Liver (tissue), 9 donors: ENCODE data around the gene ILKAP. TPM values are rescaled to one million over a fixed set of nuclear protein-coding genes. Genes with fewer than 3 reads are reported as not detected.
A peak's percentile ranks its signal among the peaks of the same experiment; 100 is the strongest.

Experiments
- DNase-seq: peaks from one replicate; pipeline ENCODE4 v3.0.0-alpha.2; 2017; ENCODE audit warnings: low spot score
- H3K27ac ChIP-seq, 2 donors: one replicate each; pipeline ENCODE4 v1.7.0; 2013; ENCODE audit warnings: inconsistent platforms in 2 of 2, low read length in 2 of 2, control low read depth in 1 of 2, low read depth in 1 of 2, mild to moderate bottlenecking in 1 of 2
- H3K27me3 ChIP-seq, 4 donors: one replicate each; pipeline versions ENCODE4 v1.6.1 to v1.7.0; 2013; ENCODE audit warnings: low read length in 3 of 4, inconsistent platforms in 1 of 4, mild to moderate bottlenecking in 1 of 4, moderate library complexity in 1 of 4; ENCODE audit not compliant: control insufficient read depth in 4 of 4, insufficient read depth in 4 of 4
- H3K36me3 ChIP-seq, 4 donors: one replicate each; pipeline versions ENCODE4 v1.6.1 to v1.7.0; 2013; ENCODE audit warnings: low read length in 3 of 4, mild to moderate bottlenecking in 3 of 4, low read depth in 1 of 4, moderate library complexity in 1 of 4; ENCODE audit not compliant: control insufficient read depth in 4 of 4, insufficient read depth in 3 of 4
- H3K4me1 ChIP-seq, 4 donors: one replicate each; pipeline versions ENCODE4 v1.6.1 to v1.7.0; 2013; ENCODE audit warnings: low read length in 3 of 4, mild to moderate bottlenecking in 3 of 4, moderate library complexity in 1 of 4; ENCODE audit not compliant: control insufficient read depth in 4 of 4, insufficient read depth in 4 of 4
- H3K4me3 ChIP-seq, 3 donors: one replicate each; pipeline versions ENCODE4 v1.6.1 to v1.7.0; 2013; ENCODE audit warnings: low read length in 3 of 3, control low read depth in 1 of 3, low read depth in 1 of 3, mild to moderate bottlenecking in 1 of 3
- H3K9ac ChIP-seq, 2 donors: one replicate each; pipeline ENCODE4 v1.7.0; 2013; ENCODE audit warnings: low read length in 2 of 2, mild to moderate bottlenecking in 2 of 2, moderate library complexity in 2 of 2, control low read depth in 1 of 2, low read depth in 1 of 2
- H3K9me3 ChIP-seq, 4 donors: one replicate each; pipeline versions ENCODE4 v1.6.1 to v1.7.0; 2013; ENCODE audit warnings: low read length in 3 of 4; ENCODE audit not compliant: control insufficient read depth in 4 of 4
- ATF3 ChIP-seq: IDR thresholded peaks from 2 replicates; pipeline ENCODE4 v1.6.1; 2016; ENCODE audit warnings: antibody characterized with exemption
- EGR1 ChIP-seq, 2 donors: IDR thresholded peaks; 2 replicates each; pipeline ENCODE4 v1.6.1; 2016 to 2018; ENCODE audit warnings: antibody characterized with exemption in 2 of 2, low read depth in 2 of 2
- FOXA1 ChIP-seq: IDR thresholded peaks from 2 replicates; pipeline ENCODE4 v1.6.1; 2016; ENCODE audit warnings: antibody characterized with exemption
- FOXA2 ChIP-seq: IDR thresholded peaks from 2 replicates; pipeline ENCODE4 v1.6.1; 2016; ENCODE audit warnings: antibody characterized with exemption
- GABPA ChIP-seq, 2 donors: IDR thresholded peaks in 1 of 2; conservative IDR thresholded peaks in 1 of 2; 2 replicates each; pipeline ENCODE4 v1.6.1; 2016; ENCODE audit warnings: antibody characterized with exemption in 2 of 2, mild to moderate bottlenecking in 1 of 2, moderate library complexity in 1 of 2
- HNF4A ChIP-seq, 2 donors: conservative IDR thresholded peaks; 2 replicates each; pipeline ENCODE4 v1.6.1; 2016; ENCODE audit warnings: antibody characterized with exemption in 2 of 2, mild to moderate bottlenecking in 2 of 2
- HNF4G ChIP-seq: IDR thresholded peaks from 2 replicates; pipeline ENCODE4 v1.6.1; 2016; ENCODE audit warnings: antibody characterized with exemption
- JUND ChIP-seq, 2 donors: IDR thresholded peaks; 2 replicates each; pipeline ENCODE4 v1.6.1; 2016; ENCODE audit warnings: antibody characterized with exemption in 2 of 2
- MAX ChIP-seq: IDR thresholded peaks from 2 replicates; pipeline ENCODE4 v1.6.1; 2016; ENCODE audit warnings: antibody characterized with exemption
- NR2F2 ChIP-seq: IDR thresholded peaks from 2 replicates; pipeline ENCODE4 v1.6.1; 2016; ENCODE audit warnings: antibody characterized with exemption
- RAD21 ChIP-seq, 2 donors: IDR thresholded peaks; 2 replicates each; pipeline ENCODE4 v1.6.1; 2016; ENCODE audit warnings: antibody characterized with exemption in 2 of 2, mild to moderate bottlenecking in 2 of 2
- RXRA ChIP-seq, 2 donors: IDR thresholded peaks; 2 replicates each; pipeline ENCODE4 v1.6.1; 2017 to 2018; ENCODE audit warnings: antibody characterized with exemption in 2 of 2, mild to moderate bottlenecking in 1 of 2
- TAF1 ChIP-seq: conservative IDR thresholded peaks from 2 replicates; pipeline ENCODE4 v1.6.1; 2016; ENCODE audit warnings: antibody characterized with exemption, mild to moderate bottlenecking
- WGBS: extraction: QIAGEN DNeasy Blood & Tissue Kit; methylation state at CpG from one replicate; pipeline ENCODE4 v1.1.7; 2013; 5-methylcytosine and 5-hydroxymethylcytosine counted together
- polyA plus RNA-seq, 2 donors: library from polyadenylated mRNA; stranded (reverse) in 1 of 2; unstranded in 1 of 2; fragments of 200-250 nt in 1 of 2; fragments of >200 nt in 1 of 2; fragmentation: Nextera tagmentation in 1 of 2; extraction: Ambion mirVana in 1 of 2; gene quantifications; one replicate each; pipeline versions ENCODE4 v1.2.1 to v1.2.3, GENCODE V29; 2013 to 2015
- total RNA-seq, 2 donors: library from RNA; depleted of rRNA; stranded (reverse); fragments of >200 nt; gene quantifications; one replicate each; pipeline ENCODE4 v1.2.3, GENCODE V29; 2014
- TF ChIP-seq, protein P1 (sequence below): fragments of 150-350 bp; IDR thresholded peaks from 2 replicates; pipeline ENCODE4 v1.5.1; 2017; ENCODE audit warnings: improper control_type of control experiment, low read depth, low read length; ENCODE audit not compliant: missing input control
- TF ChIP-seq, protein P2 (sequence below): IDR thresholded peaks from 2 replicates; pipeline ENCODE4 v1.6.1; 2016; ENCODE audit warnings: antibody characterized with exemption, mild to moderate bottlenecking
- donor health status: healthy.
- donor health status: healthy.
- donor health status: healthy.
- donor health status: healthy.
- donor health status: healthy.

ILKAP gene
- total and polyA plus RNA-seq, 4 donors, result 15.0 to 21.1 (median 20.0) TPM

DNA sequence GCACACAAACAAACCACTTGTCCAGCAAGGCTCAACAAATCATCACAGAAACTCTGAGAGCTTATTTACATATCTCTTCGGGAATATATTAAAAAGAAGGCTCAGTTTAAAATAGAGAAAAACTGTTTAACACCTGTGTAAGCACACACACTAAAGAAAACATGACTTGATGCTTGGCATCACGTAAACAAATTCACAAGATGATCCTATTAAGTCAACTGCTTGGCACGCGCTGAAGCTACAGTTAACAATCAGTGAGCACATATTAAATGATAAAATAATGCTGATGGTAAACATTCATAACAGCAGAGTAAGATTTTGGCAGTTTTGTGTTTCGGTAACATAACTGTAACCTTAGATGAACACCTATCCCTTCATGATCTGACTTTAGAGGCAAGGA, 40.7 kb upstream of the ILKAP start (continued):
- TF ChIP-seq, protein P1, sequence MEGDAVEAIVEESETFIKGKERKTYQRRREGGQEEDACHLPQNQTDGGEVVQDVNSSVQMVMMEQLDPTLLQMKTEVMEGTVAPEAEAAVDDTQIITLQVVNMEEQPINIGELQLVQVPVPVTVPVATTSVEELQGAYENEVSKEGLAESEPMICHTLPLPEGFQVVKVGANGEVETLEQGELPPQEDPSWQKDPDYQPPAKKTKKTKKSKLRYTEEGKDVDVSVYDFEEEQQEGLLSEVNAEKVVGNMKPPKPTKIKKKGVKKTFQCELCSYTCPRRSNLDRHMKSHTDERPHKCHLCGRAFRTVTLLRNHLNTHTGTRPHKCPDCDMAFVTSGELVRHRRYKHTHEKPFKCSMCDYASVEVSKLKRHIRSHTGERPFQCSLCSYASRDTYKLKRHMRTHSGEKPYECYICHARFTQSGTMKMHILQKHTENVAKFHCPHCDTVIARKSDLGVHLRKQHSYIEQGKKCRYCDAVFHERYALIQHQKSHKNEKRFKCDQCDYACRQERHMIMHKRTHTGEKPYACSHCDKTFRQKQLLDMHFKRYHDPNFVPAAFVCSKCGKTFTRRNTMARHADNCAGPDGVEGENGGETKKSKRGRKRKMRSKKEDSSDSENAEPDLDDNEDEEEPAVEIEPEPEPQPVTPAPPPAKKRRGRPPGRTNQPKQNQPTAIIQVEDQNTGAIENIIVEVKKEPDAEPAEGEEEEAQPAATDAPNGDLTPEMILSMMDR, result no peak

GRCh38 chr2:238243496-238244076, 40.1 kb upstream of the ILKAP start:
- H3K9ac ChIP-seq, result no peak overlapping the region
- WGBS, result 88% methylated on average over 10 of the region's 10 CpGs
- no peak for DNase-seq
- no peak overlapping the region for H3K4me3 ChIP-seq
- H3K27me3 ChIP-seq, result no peaks in the 10 kb centered on the region
- H3K36me3 ChIP-seq, result peaks cover 4 to 36% (median 18%) of the 10 kb centered on the region in 4 donors
- H3K4me1 ChIP-seq, result peaks cover 10 to 20% (median 11%) of the 10 kb centered on the region in 4 donors
- no peak overlapping the region for H3K27ac ChIP-seq
- TF ChIP-seq RAD21 (IDR thresholded peaks at IDR 0.05), result no peak
- no peak for TF ChIP-seq TAF1
- no peak for TF ChIP-seq ATF3
- no peak for TF ChIP-seq HNF4A (conservative IDR thresholded peaks at IDR 0.05)
- TF ChIP-seq EGR1 (IDR thresholded peaks at IDR 0.05; ENCODE audit: low read depth in 2 of 2), result no peak
- no peak for TF ChIP-seq RXRA (IDR thresholded peaks at IDR 0.05)
- TF ChIP-seq HNF4G, result no peak
- TF ChIP-seq, protein P1, result no peak
- TF ChIP-seq FOXA1, result no peak
- TF ChIP-seq GABPA (IDR thresholded peaks at IDR 0.05 in 1 of 2, conservative IDR thresholded peaks at IDR 0.05 in 1 of 2), result no peak
- H3K9me3 ChIP-seq, result no peaks in the 10 kb centered on the region

GRCh38 chr2:238242731-238243495, 39.4 kb upstream of the ILKAP start:
- no peak for TF ChIP-seq HNF4A (conservative IDR thresholded peaks at IDR 0.05)
- no peak for TF ChIP-seq RAD21 (IDR thresholded peaks at IDR 0.05)
- no peak for TF ChIP-seq MAX
- no peak for TF ChIP-seq EGR1 (IDR thresholded peaks at IDR 0.05; ENCODE audit: low read depth in 2 of 2)
- TF ChIP-seq, protein P2, sequence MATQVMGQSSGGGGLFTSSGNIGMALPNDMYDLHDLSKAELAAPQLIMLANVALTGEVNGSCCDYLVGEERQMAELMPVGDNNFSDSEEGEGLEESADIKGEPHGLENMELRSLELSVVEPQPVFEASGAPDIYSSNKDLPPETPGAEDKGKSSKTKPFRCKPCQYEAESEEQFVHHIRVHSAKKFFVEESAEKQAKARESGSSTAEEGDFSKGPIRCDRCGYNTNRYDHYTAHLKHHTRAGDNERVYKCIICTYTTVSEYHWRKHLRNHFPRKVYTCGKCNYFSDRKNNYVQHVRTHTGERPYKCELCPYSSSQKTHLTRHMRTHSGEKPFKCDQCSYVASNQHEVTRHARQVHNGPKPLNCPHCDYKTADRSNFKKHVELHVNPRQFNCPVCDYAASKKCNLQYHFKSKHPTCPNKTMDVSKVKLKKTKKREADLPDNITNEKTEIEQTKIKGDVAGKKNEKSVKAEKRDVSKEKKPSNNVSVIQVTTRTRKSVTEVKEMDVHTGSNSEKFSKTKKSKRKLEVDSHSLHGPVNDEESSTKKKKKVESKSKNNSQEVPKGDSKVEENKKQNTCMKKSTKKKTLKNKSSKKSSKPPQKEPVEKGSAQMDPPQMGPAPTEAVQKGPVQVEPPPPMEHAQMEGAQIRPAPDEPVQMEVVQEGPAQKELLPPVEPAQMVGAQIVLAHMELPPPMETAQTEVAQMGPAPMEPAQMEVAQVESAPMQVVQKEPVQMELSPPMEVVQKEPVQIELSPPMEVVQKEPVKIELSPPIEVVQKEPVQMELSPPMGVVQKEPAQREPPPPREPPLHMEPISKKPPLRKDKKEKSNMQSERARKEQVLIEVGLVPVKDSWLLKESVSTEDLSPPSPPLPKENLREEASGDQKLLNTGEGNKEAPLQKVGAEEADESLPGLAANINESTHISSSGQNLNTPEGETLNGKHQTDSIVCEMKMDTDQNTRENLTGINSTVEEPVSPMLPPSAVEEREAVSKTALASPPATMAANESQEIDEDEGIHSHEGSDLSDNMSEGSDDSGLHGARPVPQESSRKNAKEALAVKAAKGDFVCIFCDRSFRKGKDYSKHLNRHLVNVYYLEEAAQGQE, result no peak
- no peak for TF ChIP-seq RXRA (IDR thresholded peaks at IDR 0.05)
- TF ChIP-seq JUND (IDR thresholded peaks at IDR 0.05), result no peak
- peak; percentile 62 for TF ChIP-seq NR2F2
- TF ChIP-seq FOXA2, result no peak
- no peaks in the 10 kb centered on the region for H3K27me3 ChIP-seq
- no peak overlapping the region for H3K27ac ChIP-seq
- no peak overlapping the region for H3K4me3 ChIP-seq
- no peak for DNase-seq
- no peaks in the 10 kb centered on the region for H3K9me3 ChIP-seq
- peaks cover 4 to 31% (median 16%) of the 10 kb centered on the region in 4 donors for H3K36me3 ChIP-seq
- WGBS, result 60% methylated on average over 7 of the region's 7 CpGs
- no peak overlapping the region for H3K9ac ChIP-seq
- H3K4me1 ChIP-seq, result peaks cover 10 to 20% (median 11%) of the 10 kb centered on the region in 4 donors
